ENCODE results near the gene TSPAN18.
A peak's percentile ranks its signal among the peaks of the same experiment; 100 is the strongest.

The TSPAN18 gene

DNA sequence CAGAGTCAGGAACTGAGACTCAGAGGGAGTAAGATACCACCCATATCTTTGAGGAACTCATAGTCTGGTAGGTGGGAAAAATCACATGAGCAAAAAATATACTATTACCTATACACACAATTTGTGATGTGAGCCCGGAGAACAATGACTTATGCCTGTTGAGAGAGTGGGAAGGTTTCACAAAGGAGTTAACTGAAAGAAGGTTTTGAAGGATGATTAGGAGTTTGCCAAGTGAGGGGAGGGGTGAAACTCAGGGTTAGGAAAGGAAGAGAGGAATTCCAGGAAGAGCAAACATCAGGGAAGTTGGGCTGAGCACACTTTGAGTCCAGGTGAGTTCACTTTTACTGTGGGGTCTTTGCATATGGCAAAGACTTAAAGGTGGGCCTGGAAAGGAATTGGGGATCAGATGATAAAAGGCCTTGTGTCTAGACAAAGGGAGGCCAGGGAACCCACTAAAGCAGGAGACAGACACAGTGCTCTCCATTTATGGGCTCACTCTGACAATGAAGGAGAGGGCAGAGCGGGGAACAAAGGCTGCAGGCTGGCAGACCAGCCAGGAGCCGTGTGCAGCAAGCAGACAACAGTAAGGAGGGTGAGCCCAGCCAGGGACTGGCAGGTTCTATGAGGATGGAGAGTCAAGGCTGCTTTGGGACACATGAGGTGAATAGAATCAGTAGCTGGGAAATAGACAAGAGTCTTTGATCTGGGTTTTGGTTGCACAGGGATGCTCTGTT, 33.1 kb downstream of the TSPAN18 start:
- no peak for DNase-seq (ENCODE audit: low read depth, low spot score)

GRCh38 chr11:44760477-44760872, 33.7 kb downstream of the TSPAN18 start:
- no peak for DNase-seq (ENCODE audit: low read depth, low spot score)

GRCh38 chr11:44760917-44761550, 34.3 kb downstream of the TSPAN18 start:
- DNase-seq (ENCODE audit: low read depth, low spot score), result no peak

DNA sequence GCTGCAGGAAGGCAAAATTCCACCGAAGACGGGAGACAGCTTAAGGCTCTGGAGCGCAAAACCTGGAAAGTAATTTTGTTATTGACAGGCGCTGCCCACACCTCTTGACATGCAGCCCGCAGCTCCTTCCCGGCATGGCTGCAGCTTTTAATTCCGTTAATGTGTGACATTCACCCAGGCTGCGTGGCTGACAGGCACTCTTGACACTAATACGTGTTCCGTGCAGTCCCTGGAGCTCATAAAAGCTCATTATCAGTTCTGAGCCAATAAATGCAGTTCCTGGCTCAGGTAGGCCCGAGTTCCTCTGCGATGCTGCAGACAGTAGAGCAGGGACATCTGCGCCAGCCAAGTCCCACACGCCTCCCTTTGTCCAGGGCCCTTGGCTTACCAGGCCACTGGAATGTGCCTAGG, 34.8 kb downstream of the TSPAN18 start:
- no peak for DNase-seq (ENCODE audit: low read depth, low spot score)

DNA sequence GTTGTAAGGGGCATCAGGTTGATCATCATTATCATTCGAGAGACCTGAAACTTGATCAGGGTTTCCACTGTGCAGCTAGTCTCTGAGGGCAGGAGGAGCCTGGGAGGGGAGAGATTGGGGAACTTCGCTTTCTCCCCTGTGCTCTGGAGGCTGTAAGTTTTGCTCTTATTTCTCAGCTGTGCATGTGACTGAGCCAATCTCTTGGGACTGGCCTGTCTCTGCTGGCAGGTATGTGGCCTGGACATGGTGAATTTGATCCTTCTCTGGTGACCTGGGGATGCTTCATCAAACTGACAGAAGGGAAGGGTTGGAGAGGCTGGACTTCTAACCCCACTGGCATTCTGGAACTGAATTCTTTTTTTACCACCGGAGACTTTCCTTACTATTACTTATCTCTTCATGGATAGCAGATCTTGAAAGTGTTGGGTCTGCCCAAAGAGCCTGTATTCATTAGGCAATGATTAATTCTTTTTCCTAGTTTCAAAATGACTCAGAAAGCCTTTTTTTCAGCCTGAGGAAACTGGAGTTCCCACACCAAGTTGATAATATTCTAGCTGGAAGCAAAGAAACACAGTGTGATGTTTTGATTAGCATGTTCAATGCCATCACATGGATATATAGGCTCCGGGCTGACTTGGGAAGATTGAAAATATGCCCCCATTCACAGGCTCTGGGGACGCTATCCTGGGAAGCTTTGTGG, 36.5 kb downstream of the TSPAN18 start:
- no peak for DNase-seq (ENCODE audit: low read depth, low spot score)

DNA sequence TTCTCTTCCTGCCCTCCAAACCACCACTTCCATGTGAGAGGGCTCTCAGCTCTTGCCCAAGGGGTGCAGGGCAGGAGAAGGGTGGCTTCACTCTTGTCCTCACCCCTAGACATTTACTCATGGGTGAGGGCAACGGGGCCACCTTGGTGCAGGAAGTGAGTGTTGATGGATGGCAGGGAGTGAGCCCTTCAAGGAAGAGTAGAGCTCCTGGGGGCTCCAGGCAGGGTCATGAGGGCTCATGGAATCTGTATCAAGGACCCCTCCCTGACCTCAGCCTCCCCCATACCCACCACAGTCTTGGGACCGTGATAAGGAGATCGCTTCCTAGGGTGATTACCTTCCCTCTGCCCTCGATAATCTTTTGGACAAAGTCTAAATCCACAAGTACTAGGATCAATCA, 37.8 kb downstream of the TSPAN18 start:
- no peak for DNase-seq (ENCODE audit: low read depth, low spot score)

DNA sequence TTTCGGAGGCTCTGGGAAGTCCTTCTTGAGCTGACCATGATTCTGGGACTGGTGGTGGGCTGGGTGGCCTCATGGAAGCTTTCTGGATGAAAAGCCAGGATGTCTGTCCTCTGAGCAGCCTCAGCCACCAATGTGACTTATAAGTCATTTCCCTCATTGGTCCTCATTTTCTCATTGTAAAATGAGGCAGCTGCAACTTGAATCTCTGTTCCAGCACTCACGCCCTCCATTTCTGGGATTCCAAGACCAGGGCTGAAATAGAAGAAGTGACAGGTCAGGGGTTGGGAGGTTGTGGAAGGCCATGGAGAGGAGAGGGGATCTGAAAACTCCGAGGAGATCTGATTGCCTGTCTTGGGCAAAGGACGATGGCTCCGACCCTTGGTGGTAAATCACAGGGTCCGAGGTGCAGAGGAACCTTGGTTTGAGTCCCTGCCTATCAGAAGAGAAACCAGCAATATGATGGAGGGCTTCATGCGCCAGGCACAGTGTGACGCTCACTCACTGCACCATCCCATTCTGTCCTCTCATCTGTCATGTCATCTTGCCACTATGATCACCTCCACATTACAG, 38.3 kb downstream of the TSPAN18 start:
- no peak for DNase-seq (ENCODE audit: low read depth, low spot score)

DNA sequence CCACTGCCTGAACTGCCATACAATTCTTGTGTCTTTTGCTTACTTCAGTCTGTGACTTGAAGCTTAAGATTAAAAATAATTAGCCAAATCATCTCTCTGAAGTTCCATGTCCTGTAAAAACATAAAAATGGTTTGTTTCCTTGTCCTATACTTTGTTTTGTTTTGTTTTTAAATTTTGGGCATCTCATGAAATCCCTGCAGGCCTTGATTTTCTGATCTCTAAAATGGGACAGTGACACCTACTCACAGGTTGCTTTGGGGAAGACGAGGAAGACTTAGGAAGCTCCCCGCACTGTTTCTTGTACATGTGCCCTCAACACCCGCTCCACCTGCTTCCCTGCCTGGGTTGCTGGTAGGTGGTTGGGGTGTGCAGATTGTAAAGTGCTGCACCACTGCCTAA, 38.9 kb downstream of the TSPAN18 start:
- no peak for DNase-seq (ENCODE audit: low read depth, low spot score)

DNA sequence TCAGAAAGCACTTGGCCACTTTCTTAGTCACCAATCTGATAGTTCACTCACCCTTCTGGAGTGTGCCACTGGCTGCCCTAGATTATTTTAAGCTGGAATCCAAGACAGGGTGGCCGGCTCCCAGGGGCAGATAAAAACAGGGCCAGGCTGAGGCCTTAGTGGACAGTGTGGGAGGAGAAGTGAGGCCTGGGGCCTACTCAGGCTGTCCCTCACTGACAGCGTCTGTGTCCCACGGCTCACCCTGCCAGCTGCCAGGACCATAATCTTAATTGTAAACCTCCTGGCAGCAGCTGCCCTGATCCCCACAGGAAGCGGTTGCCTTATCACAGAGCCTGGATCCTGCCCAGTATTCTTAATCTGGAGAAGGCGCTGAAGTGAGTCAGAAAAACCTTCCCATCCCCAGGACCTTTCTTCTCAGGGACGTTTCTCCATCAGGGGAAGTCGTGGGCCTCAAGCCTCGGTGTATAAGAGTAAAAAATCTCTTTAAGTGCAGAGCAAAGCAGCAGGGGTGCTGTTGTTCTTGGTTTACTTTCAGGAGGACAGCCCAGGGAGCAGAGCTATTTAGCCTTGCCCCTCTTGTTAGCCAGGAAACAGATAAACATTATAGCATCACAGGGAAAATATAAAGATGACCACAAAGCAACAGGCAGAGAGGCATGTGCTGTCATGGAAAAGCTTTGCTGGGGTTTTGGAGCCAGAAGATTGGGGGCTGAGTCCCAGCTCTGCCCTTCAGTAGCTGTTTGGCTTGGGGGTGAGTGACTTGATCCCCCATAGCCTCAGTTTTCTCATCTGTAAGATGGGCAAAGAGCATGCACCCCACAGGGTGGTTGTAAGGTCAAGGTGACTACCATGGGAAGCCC, 39.6 kb downstream of the TSPAN18 start:
- peak; percentile 92 for DNase-seq (ENCODE audit: low read depth, low spot score)

GRCh38 chr11:44766972-44767278, 40.2 kb downstream of the TSPAN18 start:
- DNase-seq (ENCODE audit: low read depth, low spot score), result no peak

- DNase-seq (ENCODE audit: low read depth, low spot score), result no peak
Measured at GRCh38 chr11:44767421-44767820, 40.7 kb downstream of the TSPAN18 start.

DNA sequence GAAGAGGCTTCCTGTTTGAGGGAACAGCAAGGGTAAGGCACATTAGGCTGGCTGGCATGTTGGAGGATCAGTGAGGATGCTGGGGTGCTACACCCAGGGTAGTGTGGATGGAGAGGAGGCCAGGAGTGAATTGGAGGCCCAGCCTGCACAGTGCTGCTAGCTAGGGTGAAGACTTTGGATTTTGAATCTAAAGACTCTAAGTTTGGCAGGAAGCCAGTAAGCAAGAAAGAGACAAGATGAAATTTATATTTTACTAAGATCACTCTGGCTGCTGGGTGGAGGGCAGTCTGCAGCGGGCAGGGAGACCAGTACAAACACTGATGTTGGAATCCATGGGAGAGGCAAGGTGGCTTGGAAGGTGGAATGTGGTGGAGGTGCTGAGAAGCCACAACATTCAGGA, 43.6 kb downstream of the TSPAN18 start:
- no peak for DNase-seq (ENCODE audit: low read depth, low spot score)

GRCh38 chr11:44771252-44771734, 44.5 kb downstream of the TSPAN18 start:
- DNase-seq (ENCODE audit: low read depth, low spot score), result no peak

DNA sequence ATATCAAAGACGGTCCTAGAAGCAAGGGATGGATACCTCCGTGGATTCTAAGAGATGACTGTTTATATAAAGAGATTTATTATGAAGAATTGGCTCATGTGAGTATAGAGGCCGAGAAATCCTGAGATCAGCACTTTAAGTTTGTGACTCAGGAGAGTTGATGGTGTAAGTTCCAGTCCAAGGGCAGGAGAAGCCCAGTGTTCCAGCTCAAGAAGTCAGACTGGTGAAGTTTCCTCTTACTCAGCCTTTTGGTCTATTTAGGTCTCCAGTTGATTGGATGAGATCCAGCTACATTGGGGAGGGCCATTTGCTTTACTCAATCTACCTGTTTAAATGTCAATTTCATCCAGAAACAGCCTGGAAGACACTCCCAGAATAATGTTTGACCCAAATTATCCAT, 45.1 kb downstream of the TSPAN18 start:
- DNase-seq (ENCODE audit: low read depth, low spot score), result no peak

- DNase-seq (ENCODE audit: low read depth, low spot score), result no peak
Measured at GRCh38 chr11:44773351-44773965, 46.7 kb downstream of the TSPAN18 start.

DNA sequence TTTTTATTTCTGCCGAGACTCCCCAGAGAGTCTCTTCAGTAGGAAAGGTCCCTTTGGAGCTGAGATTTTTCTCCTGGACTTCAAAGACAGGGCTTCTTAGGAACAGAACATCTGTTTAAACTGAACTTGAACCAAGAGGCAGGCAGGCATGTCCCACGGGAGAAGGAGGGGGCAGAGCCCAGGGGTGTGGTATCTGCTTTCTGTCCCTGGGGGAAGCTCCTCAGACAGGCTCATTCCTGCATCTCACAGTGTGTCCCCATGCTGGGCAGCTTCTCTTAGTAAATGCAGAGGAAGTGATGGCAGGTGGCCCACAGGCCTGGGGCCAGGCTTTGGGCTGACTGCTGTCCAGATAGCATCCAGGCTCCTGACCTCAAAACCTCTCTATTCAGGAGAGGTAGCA, 47.3 kb downstream of the TSPAN18 start:
- DNase-seq (ENCODE audit: low read depth, low spot score), result no peak

GRCh38 chr11:44774731-44775130, 48.0 kb downstream of the TSPAN18 start:
- DNase-seq (ENCODE audit: low read depth, low spot score), result no peak

DNA sequence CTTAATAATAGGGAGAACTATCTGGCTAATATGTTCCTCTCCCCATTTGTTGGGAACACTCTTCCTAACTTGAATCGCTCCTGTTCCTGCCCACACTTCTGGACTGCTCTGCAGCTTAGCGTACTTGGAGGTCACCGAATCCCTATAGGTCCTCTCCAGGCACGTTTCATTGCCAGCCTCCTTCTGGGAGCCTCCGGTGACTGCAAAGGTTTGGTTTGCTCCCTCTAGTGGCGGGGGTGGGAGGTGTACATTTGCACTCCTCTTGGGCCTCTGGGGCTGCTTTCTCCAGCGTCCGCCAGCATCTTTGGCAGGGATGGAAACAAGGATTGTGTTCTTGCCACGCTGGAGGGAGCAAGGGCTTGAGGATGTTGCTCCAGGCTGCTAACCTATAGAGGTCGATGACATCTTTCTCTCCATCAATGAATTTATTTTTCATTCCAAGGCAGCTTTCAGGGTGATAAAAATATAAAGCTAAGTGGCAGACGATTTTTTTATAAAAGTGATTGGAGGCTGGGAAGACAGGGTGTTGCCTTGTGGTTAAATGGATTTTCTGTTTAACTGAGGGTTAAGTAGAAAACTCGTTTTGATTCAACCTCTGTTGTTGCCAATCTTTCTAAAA, 48.7 kb downstream of the TSPAN18 start:
- no peak for DNase-seq (ENCODE audit: low read depth, low spot score)

- no peak for DNase-seq (ENCODE audit: low read depth, low spot score)
Measured at GRCh38 chr11:44775985-44776446, 49.3 kb downstream of the TSPAN18 start.

GRCh38 chr11:44776551-44777208, 49.9 kb downstream of the TSPAN18 start:
- no peak for DNase-seq (ENCODE audit: low read depth, low spot score)

Measured in brain pericyte (primary cell).